Lung (tissue), 12 donors: ENCODE measurements around the gene WSCD2. TPM values are rescaled to one million over a fixed set of nuclear protein-coding genes. Genes with fewer than 3 reads are reported as not detected.

ENCODE experiments used
- ATAC-seq: fragments of 200-7000 bp; cut with Tn5 transposase; one replicate; pipeline ENCODE4 v1.9.1; 2020; ENCODE audit warnings: moderate number of reproducible peaks; ENCODE audit not compliant: insufficient read depth, low FRiP score
- DNase-seq, 3 donors: peaks; one replicate each; pipeline ENCODE4 v3.0.0-alpha.2; 2013 to 2017
- H3K27ac ChIP-seq, 2 donors: one replicate each; pipeline ENCODE4 v1.5.1; 2013; ENCODE audit warnings: mild to moderate bottlenecking in 2 of 2, moderate library complexity in 2 of 2, control low read depth in 1 of 2, inconsistent platforms in 1 of 2, low read depth in 1 of 2, low read length in 1 of 2
- H3K27me3 ChIP-seq, 3 donors: one replicate each; pipeline ENCODE4 v1.5.1; 2013; ENCODE audit warnings: low read length in 2 of 3; ENCODE audit not compliant: control insufficient read depth in 3 of 3, insufficient read depth in 3 of 3
- H3K36me3 ChIP-seq, 4 donors: one replicate each; pipeline ENCODE4 v1.5.1; 2013; ENCODE audit warnings: low read length in 4 of 4, mild to moderate bottlenecking in 1 of 4, moderate library complexity in 1 of 4; ENCODE audit not compliant: control insufficient read depth in 4 of 4, insufficient read depth in 4 of 4
- H3K4me1 ChIP-seq, 5 donors: one replicate each; pipeline ENCODE4 v1.5.1; 2013; ENCODE audit warnings: low read length in 5 of 5, mild to moderate bottlenecking in 2 of 5, moderate library complexity in 1 of 5; ENCODE audit not compliant: control insufficient read depth in 5 of 5, insufficient read depth in 5 of 5
- H3K4me3 ChIP-seq: one replicate; pipeline ENCODE4 v1.5.1; 2013; ENCODE audit warnings: mild to moderate bottlenecking, control low read depth, moderate library complexity
- H3K9ac ChIP-seq, 2 donors: one replicate each; pipeline ENCODE4 v1.5.1; 2013; ENCODE audit warnings: low read length in 2 of 2, control low read depth in 1 of 2; ENCODE audit not compliant: insufficient read depth in 1 of 2
- H3K9me3 ChIP-seq, 4 donors: one replicate each; pipeline ENCODE4 v1.5.1; 2013; ENCODE audit warnings: low read length in 3 of 4, mild to moderate bottlenecking in 1 of 4, moderate library complexity in 1 of 4; ENCODE audit not compliant: control insufficient read depth in 4 of 4, insufficient read depth in 3 of 4
- CTCF ChIP-seq: IDR thresholded peaks from 2 replicates; pipeline ENCODE4 v1.5.1; 2012; ENCODE audit warnings: mild to moderate bottlenecking; ENCODE audit errors: control extremely low read depth, extremely low read depth
- WGBS, 2 donors: extraction: QIAGEN DNeasy Blood & Tissue Kit; methylation state at CpG; one replicate each; pipeline ENCODE4 v1.1.7; 2013; 5-methylcytosine and 5-hydroxymethylcytosine counted together
- polyA plus RNA-seq, 2 donors: library from polyadenylated mRNA; stranded (reverse); fragments of 200-250 nt; gene quantifications; one replicate each; pipeline ENCODE4 v1.2.1, GENCODE V29; 2013
- total RNA-seq, 2 donors: library from RNA; depleted of rRNA in 1 of 2; stranded (reverse); fragments of >200 nt in 1 of 2; gene quantifications; one replicate each; pipeline ENCODE4 v1.2.1, GENCODE V29; 2014 to 2021
- donor health status: control.
- donor health status: control.
- donor health status: Bipolar disorder and iron deficiency.
- donor health status: healthy.
- donor health status: DM: yes; HTN: yes; CAD: no.

Gene WSCD2
- total and polyA plus RNA-seq, 4 donors: 0.02 to 1.8 (median 0.40) TPM

GRCh38 chr12:108157870-108158459, 28.9 kb downstream of the WSCD2 start:
- ATAC-seq (no peak), DNase-seq (no peak)
- Histone ChIP-seq H3K27me3 (peaks cover 0 to 2% (median 0%) of the 10 kb centered on the region in 3 donors), H3K4me3 (no peak overlapping the region), H3K36me3 (no peaks in the 10 kb centered on the region), H3K4me1 (peaks cover 0 to 2% (median 0%) of the 10 kb centered on the region in 5 donors), H3K9me3 (peaks cover 0 to 5% (median 0%) of the 10 kb centered on the region in 4 donors), H3K27ac (no peak overlapping the region), H3K9ac (no peak overlapping the region)
- TF ChIP-seq CTCF: no peak
- WGBS, 2 donors: 67 to 77% methylated on average over 8 of the region's 8 CpGs

- WGBS, 2 donors: 52 to 63% methylated on average over 4 of the region's 4 CpGs
- H3K9ac ChIP-seq: no peak overlapping the region
- no peak overlapping the region for H3K27ac ChIP-seq
- ATAC-seq (no peak), DNase-seq (no peak)
- no peak overlapping the region for H3K4me3 ChIP-seq
- no peak for TF ChIP-seq CTCF
- H3K36me3 ChIP-seq: no peaks in the 10 kb centered on the region
- peaks cover 0 to 4% (median 0%) of the 10 kb centered on the region in 4 donors for H3K9me3 ChIP-seq
- H3K4me1 ChIP-seq: peaks cover 0 to 2% (median 0%) of the 10 kb centered on the region in 5 donors
- peaks cover 0 to 2% (median 0%) of the 10 kb centered on the region in 3 donors for H3K27me3 ChIP-seq
Measured at GRCh38 chr12:108162207-108162606, 33.1 kb downstream of the WSCD2 start.

GRCh38 chr12:108166505-108166904, 37.4 kb downstream of the WSCD2 start:
- Histone ChIP-seq H3K27me3 (no peaks in the 10 kb centered on the region), H3K4me3 (no peak overlapping the region), H3K9me3 (peaks cover 0 to 2% (median 0%) of the 10 kb centered on the region in 4 donors), H3K27ac (no peak overlapping the region), H3K9ac (no peak overlapping the region), H3K4me1 (peaks cover 0 to 3% (median 0%) of the 10 kb centered on the region in 5 donors), H3K36me3 (no peaks in the 10 kb centered on the region)
- WGBS, 2 donors: 79 to 87% methylated on average over 5 of the region's 5 CpGs
- TF ChIP-seq CTCF: no peak
- ATAC-seq (no peak), DNase-seq (no peak)

GRCh38 chr12:108167974-108168373, 38.9 kb downstream of the WSCD2 start:
- Histone ChIP-seq H3K4me1 (peaks cover 0 to 3% (median 0%) of the 10 kb centered on the region in 5 donors), H3K27me3 (no peaks in the 10 kb centered on the region), H3K4me3 (no peak overlapping the region), H3K27ac (no peak overlapping the region), H3K9me3 (peaks cover 0 to 2% (median 0%) of the 10 kb centered on the region in 4 donors), H3K36me3 (no peaks in the 10 kb centered on the region), H3K9ac (no peak overlapping the region)
- ATAC-seq (no peak), DNase-seq (no peak)
- WGBS, 2 donors: 43 to 61% methylated on average over 3 of the region's 3 CpGs
- TF ChIP-seq CTCF: no peak
